GM18511 (cell line): ENCODE data around the gene STYXL1.
"Not testable (repeated sequence)": the region's sequence is repeated elsewhere in the genome, so short reads cannot be mapped to it uniquely, and the experiment has no call there.

Experiments used
- ATAC-seq: cut with Tn5 transposase; IDR thresholded peaks from one replicate; pipeline ENCODE4 v1.9.1; 2021; ENCODE audit warnings: mild to moderate bottlenecking, moderate library complexity; ENCODE audit not compliant: unreplicated experiment

Gene STYXL1

GRCh38 chr7:76066716-76067503 is 19.1 kb upstream of the STYXL1 start:
- no peak for ATAC-seq

- ATAC-seq, result no peak
Observed at GRCh38 chr7:76065016-76065612, 17.3 kb upstream of the STYXL1 start.

GRCh38 chr7:76064208-76064970 is 16.6 kb upstream of the STYXL1 start:
- ATAC-seq, result no peak

- no peak for ATAC-seq
Observed at GRCh38 chr7:76063525-76063924, 15.7 kb upstream of the STYXL1 start.

- no peak for ATAC-seq
Observed at GRCh38 chr7:76063114-76063513, 15.3 kb upstream of the STYXL1 start.

GRCh38 chr7:76062254-76062653 is 14.5 kb upstream of the STYXL1 start:
- no peak for ATAC-seq

- ATAC-seq, result no peak
Observed at GRCh38 chr7:76060842-76061241, 13.0 kb upstream of the STYXL1 start.

GRCh38 chr7:76058745-76059144 is 10.9 kb upstream of the STYXL1 start:
- not testable (repeated sequence) for ATAC-seq

GRCh38 chr7:76057813-76058145 is 10.0 kb upstream of the STYXL1 start:
- no peak for ATAC-seq

GRCh38 chr7:76057103-76057812 is 9.5 kb upstream of the STYXL1 start:
- no peak for ATAC-seq

GRCh38 chr7:76056241-76056640 is 8.4 kb upstream of the STYXL1 start:
- ATAC-seq, result no peak

- ATAC-seq, result no peak
Observed at GRCh38 chr7:76054123-76055120, 6.6 kb upstream of the STYXL1 start.

- no peak for ATAC-seq
Observed at GRCh38 chr7:76053461-76053860, 5.7 kb upstream of the STYXL1 start.

GRCh38 chr7:76052681-76053080 is 4.9 kb upstream of the STYXL1 start:
- not testable (repeated sequence) for ATAC-seq

- ATAC-seq, result no peak
Observed at GRCh38 chr7:76051840-76052239, 4.0 kb upstream of the STYXL1 start.

- no peak for ATAC-seq
Observed at GRCh38 chr7:76050545-76050944, 2.7 kb upstream of the STYXL1 start.

- ATAC-seq, result no peak
Observed at GRCh38 chr7:76049295-76049694, 1.5 kb upstream of the STYXL1 start.

GRCh38 chr7:76048668-76048988 is 828 bp upstream of the STYXL1 start:
- peak; percentile 21 for ATAC-seq

GRCh38 chr7:76047305-76047810 is 442 bp downstream of the STYXL1 start:
- no peak for ATAC-seq

- ATAC-seq, result no peak
Observed at GRCh38 chr7:76044375-76044865, 3.4 kb downstream of the STYXL1 start.
